Breast epithelium (tissue), 4 donors: ENCODE results near the gene ITGA2B. TPM values are rescaled to one million over a fixed set of nuclear protein-coding genes. Genes with fewer than 3 reads are reported as not detected.
A peak's percentile ranks its signal among the peaks of the same experiment; 100 is the strongest.

Experiments used
- DNase-seq, 2 donors: peaks; one replicate each; pipeline ENCODE4 v3.0.0-alpha.2; 2019; ENCODE audit warnings: low spot score in 2 of 2
- H3K27ac ChIP-seq, 2 donors: fragments of 200-600 bp; sonication (generic) in 1 of 2; one replicate each; pipeline ENCODE4 v1.5.1; 2016 to 2019; ENCODE audit warnings: mild to moderate bottlenecking in 1 of 2
- H3K27me3 ChIP-seq, 2 donors: fragments of 200-600 bp; sonication (generic) in 1 of 2; one replicate each; pipeline versions ENCODE4 v1.5.1 to v1.6.0; 2017 to 2019; ENCODE audit warnings: control low read depth in 1 of 2, mild to moderate bottlenecking in 1 of 2
- H3K36me3 ChIP-seq: fragments of 200-600 bp; one replicate; pipeline ENCODE4 v1.5.1; 2019
- H3K4me1 ChIP-seq, 2 donors: fragments of 200-600 bp; sonication (generic); one replicate each; pipeline ENCODE4 v1.5.1; 2016 to 2019; ENCODE audit warnings: control low read depth in 1 of 2
- H3K4me3 ChIP-seq, 3 donors: fragments of 200-600 bp; sonication (generic); 1 replicate in 2 of 3; 2 replicates in 1 of 3; pipeline ENCODE4 v1.5.1; 2016 to 2019; ENCODE audit warnings: mild to moderate bottlenecking in 3 of 3, moderate library complexity in 2 of 3
- H3K9me3 ChIP-seq, 2 donors: fragments of 200-600 bp; sonication (generic) in 1 of 2; one replicate each; pipeline ENCODE4 v1.5.1; 2016 to 2019; ENCODE audit warnings: control low read depth in 1 of 2
- POLR2A ChIP-seq: fragments of 450-650 bp; IDR thresholded peaks from one replicate; pipeline ENCODE4 v1.6.1; 2016; ENCODE audit warnings: antibody characterized with exemption, mild to moderate bottlenecking, moderate library complexity
- POLR2AphosphoS5 ChIP-seq, 3 donors: sonication (generic); formaldehyde crosslinking; IDR thresholded peaks; one replicate each; pipeline ENCODE4 v1.6.1; 2017; ENCODE audit warnings: antibody characterized with exemption in 3 of 3
- intact Hi-C: fragments of 100-400 bp; cut with DNase I; formaldehyde crosslinking; loops from one replicate; pipeline ENCODE4 v1.15.1; 2023; ENCODE audit warnings: low total_unique reads
- total RNA-seq, 3 donors: library from RNA; depleted of rRNA; stranded (reverse); fragments of >200 nt; gene quantifications; one replicate each; pipeline ENCODE4 v1.1.0, GENCODE V29; 2016
- TF ChIP-seq, protein P1 (sequence below), 3 donors: fragments of 450-650 bp; IDR thresholded peaks; one replicate each; pipeline ENCODE4 v1.5.1; 2016 to 2017; ENCODE audit warnings: antibody characterized with exemption in 3 of 3, mild to moderate bottlenecking in 3 of 3, moderate library complexity in 3 of 3

Gene ITGA2B
- total RNA-seq, 3 donors from 2014 or later: 0.66 to 1.2 (median 1.1) TPM

DNA sequence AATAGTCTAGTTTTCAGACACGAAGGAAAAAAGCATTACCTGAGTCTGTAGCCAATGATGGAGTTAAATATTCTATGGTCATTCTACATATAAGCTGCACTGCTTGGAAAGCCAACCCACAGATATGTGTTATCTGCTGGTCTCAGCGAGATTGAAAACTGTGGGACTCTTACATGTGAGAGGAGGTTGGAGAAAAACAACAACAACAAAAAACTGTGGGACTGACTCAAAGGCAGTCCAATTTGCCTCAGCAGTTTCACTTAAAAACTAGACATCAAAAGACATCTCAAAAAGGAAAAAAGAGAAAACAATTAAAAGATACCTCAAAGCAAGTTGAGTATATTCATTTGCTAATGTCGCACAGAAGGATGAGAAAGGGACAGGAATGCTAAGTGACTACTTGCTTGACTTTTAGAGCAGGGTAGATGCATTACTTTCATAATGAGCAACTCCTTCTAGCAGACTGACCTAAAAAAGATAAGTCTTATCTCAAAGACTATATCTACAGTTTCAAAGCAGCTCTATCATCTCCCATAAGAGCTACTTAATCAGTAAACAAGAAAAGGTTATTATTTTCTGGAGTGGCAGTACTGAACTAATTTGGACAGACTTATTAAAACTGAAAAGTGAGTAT lies 35.5 kb upstream of the ITGA2B start:
- Histone ChIP-seq H3K27me3 (no peaks in the 10 kb centered on the region), H3K4me1 (no peaks in the 10 kb centered on the region), H3K9me3 (no peaks in the 10 kb centered on the region), H3K4me3 (no peak overlapping the region), H3K36me3 (no peaks in the 10 kb centered on the region), H3K27ac (no peak overlapping the region)
- TF ChIP-seq, protein P1, sequence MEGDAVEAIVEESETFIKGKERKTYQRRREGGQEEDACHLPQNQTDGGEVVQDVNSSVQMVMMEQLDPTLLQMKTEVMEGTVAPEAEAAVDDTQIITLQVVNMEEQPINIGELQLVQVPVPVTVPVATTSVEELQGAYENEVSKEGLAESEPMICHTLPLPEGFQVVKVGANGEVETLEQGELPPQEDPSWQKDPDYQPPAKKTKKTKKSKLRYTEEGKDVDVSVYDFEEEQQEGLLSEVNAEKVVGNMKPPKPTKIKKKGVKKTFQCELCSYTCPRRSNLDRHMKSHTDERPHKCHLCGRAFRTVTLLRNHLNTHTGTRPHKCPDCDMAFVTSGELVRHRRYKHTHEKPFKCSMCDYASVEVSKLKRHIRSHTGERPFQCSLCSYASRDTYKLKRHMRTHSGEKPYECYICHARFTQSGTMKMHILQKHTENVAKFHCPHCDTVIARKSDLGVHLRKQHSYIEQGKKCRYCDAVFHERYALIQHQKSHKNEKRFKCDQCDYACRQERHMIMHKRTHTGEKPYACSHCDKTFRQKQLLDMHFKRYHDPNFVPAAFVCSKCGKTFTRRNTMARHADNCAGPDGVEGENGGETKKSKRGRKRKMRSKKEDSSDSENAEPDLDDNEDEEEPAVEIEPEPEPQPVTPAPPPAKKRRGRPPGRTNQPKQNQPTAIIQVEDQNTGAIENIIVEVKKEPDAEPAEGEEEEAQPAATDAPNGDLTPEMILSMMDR (IDR thresholded peaks at IDR 0.05): no peak
- TF ChIP-seq POLR2AphosphoS5 (IDR thresholded peaks at IDR 0.05): no peak
- intact Hi-C loops: no loop called here
- DNase-seq: no peak

DNA sequence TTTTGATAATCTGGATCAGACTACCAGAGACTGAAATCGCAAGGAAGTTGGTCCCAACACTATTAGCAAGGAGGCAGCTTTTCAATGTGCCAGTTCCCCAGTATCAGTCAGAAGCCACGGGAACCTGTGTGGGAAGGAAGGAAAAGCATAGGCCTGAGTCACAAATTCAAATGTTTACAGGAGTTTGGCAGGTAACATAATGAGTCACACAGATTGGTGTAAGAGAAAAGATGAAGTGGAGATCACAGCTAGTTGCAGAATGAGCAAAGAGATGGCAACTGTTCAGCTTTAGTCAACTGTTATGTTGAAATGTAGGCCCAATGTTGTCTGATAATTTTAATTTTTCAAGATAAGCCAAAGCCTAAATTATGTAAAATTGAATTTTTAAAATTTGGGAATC lies 28.1 kb upstream of the ITGA2B start:
- H3K27ac ChIP-seq: no peak overlapping the region
- H3K4me1 ChIP-seq: no peaks in the 10 kb centered on the region
- DNase-seq: no peak
- no peak overlapping the region for H3K4me3 ChIP-seq
- no peak for TF ChIP-seq POLR2A
- intact Hi-C loops: no loop called here
- H3K9me3 ChIP-seq: no peaks in the 10 kb centered on the region
- H3K27me3 ChIP-seq: no peaks in the 10 kb centered on the region
- H3K36me3 ChIP-seq: no peaks in the 10 kb centered on the region

DNA sequence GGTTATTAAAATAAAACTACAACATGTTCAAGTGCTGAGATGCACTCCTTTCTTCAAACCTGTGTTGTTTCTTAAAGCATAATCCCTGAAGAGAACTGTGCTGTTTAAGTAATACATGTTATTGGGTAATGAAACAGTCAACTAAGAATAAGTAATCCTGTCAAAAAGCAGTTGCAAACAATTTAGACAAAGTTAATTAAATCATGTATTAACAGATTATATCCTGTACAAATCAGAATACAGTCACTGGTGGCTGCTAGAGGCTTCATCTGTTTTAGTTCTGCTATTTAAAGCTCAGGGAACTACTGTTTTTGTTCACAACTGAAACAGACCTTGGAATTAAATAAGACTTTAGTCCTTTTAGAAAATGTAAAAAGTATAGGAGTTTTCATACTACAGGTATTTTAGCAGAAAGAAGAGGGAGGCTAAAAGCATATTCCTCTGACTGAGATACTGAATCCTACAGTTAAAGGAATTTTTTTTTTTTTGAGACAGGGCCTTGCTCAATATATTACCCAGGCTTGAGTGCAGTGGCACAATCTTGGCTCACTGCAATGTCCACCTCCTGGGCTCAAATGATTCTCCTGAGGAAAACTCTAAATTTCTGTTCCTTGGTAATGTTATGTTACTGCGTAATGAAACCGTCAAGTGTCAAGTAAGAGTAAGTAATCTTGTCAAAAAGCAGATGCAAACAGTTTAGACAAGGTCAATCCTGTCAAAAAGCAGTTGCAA lies 27.3 kb upstream of the ITGA2B start:
- intact Hi-C loops: no loop called here
- no peaks in the 10 kb centered on the region for H3K36me3 ChIP-seq
- TF ChIP-seq POLR2AphosphoS5 (IDR thresholded peaks at IDR 0.05) (no peak), POLR2A (no peak)
- TF ChIP-seq, protein P1 (IDR thresholded peaks at IDR 0.05): no peak
- no peaks in the 10 kb centered on the region for H3K9me3 ChIP-seq
- no peak for DNase-seq
- no peaks in the 10 kb centered on the region for H3K4me1 ChIP-seq
- H3K27me3 ChIP-seq: no peaks in the 10 kb centered on the region
- H3K4me3 ChIP-seq: no peak overlapping the region
- no peak overlapping the region for H3K27ac ChIP-seq

DNA sequence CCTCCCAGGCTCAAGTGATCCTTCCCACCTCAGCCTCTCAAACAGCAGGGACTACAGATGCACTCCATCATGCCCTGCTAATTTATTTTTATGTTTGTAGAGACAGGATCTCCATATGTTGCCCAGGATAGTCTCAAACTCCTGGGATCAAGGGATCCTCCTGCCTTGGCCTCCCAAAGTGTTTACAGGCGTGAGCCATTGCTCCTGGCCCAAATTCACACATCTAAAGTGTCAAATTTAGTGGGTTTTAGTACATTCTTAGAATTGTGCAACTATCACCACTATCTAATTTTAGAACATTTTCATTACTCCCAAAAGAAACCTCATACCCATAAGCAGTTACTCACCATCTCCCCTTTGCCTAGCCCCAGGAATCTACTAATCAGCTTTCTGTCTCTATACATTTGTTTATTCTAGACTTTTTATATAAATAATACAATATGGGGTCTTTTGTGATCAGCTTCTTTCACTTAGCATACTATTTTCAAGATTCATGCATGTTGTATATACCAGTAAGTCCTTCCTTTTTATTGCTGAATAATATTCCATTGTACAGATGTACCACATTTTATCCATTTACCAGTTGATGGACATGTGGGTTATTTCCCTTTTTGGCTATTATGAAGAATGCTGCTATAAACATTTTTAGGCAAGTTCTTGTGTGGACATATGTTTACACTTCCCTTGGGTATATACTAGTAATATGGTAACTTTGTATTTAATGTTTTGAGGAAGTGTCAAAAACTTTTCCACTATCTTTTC lies 25.1 kb upstream of the ITGA2B start:
- TF ChIP-seq, protein P1 (IDR thresholded peaks at IDR 0.05): no peak
- TF ChIP-seq POLR2A (no peak), POLR2AphosphoS5 (IDR thresholded peaks at IDR 0.05) (no peak)
- DNase-seq: no peak
- intact Hi-C loops: loop anchor here (5.0 kb wide), 1 partner anchor 1443 kb away; no protein-coding TSS in a partner anchor
- no peaks in the 10 kb centered on the region for H3K4me1 ChIP-seq
- H3K9me3 ChIP-seq: no peaks in the 10 kb centered on the region
- H3K27ac ChIP-seq: no peak overlapping the region
- H3K27me3 ChIP-seq: no peaks in the 10 kb centered on the region
- no peak overlapping the region for H3K4me3 ChIP-seq
- H3K36me3 ChIP-seq: no peaks in the 10 kb centered on the region

DNA sequence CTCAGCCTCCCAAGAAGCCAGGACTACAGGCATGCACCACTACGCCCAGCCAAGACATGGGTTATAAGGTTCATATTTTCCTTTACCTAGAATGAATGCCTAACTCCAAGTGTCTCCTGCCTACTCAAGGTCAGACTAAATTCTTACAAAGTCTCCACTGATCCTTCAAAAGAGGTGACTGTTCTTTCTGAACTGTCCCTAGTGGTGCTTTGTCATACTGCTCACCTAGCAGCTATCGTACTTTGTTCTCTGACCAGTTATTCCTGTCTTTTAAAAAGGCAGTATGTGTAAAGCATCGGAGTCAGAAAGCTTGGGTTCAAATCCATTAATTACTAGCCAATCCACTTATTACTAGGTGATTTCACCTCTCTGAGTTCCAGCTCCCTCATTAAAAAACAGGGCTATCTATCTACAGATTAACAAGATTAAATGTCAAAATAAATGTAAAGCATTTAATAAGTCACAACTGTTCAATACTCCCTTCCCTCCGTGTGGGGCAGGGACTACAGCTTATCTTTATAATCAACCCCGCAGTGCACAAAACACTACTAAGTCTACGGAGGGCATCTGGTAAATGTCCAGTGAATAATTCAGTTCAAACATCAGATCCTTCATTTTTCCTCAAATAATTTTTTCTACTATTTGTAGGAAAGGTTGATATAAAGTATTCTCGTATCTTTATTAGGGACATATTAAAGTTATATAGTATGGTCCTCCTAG lies 20.0 kb upstream of the ITGA2B start:
- Histone ChIP-seq H3K27ac (no peak overlapping the region), H3K27me3 (no peaks in the 10 kb centered on the region), H3K4me1 (no peaks in the 10 kb centered on the region), H3K9me3 (no peaks in the 10 kb centered on the region), H3K36me3 (no peaks in the 10 kb centered on the region), H3K4me3 (no peak overlapping the region)
- intact Hi-C loops: loop anchor here (5.0 kb wide), 1 partner anchor 1448 kb away; no protein-coding TSS in a partner anchor
- TF ChIP-seq, protein P1 (IDR thresholded peaks at IDR 0.05): peak in 1 of 3 donors; percentile 24
- no peak for TF ChIP-seq POLR2AphosphoS5 (IDR thresholded peaks at IDR 0.05)
- DNase-seq: no peak
